HG03060 (cell line): Measurements from ENCODE around the gene RGS3.

Source experiments
- ATAC-seq: cut with Tn5 transposase; IDR thresholded peaks from one replicate; pipeline ENCODE4 v1.9.1; 2021; ENCODE audit warnings: low read depth, moderate number of reproducible peaks; ENCODE audit not compliant: unreplicated experiment

The RGS3 gene

DNA sequence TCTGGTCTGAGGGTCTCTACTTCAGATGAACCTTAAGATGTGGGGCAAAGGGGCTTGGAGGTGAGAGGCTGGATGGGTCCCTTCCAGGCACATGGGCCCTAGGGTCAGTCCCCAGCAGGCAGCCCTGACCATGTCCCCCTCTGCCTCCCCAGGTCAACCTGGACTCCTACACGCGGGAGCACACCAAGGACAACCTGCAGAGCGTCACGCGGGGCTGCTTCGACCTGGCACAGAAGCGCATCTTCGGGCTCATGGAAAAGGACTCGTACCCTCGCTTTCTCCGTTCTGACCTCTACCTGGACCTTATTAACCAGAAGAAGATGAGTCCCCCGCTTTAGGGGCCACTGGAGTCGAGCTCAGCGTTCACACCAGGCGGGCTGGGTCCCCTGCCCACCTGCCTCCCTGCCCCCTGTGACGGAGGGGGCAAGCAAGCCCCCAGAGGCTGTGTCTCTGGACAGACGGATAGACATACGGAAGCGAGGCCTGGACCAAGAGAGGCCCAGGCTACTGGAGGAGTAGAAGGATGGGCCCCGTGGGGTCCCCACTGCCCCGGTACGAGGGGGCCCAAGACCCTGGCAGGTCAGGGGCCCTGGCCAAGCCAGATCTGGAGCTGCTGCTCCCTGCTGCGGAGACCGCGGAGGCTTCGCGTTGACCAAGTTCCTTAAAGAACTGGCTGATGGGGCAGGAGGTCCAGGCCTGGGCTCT is 133.2 kb downstream of the RGS3 start:
- ATAC-seq = no peak

DNA sequence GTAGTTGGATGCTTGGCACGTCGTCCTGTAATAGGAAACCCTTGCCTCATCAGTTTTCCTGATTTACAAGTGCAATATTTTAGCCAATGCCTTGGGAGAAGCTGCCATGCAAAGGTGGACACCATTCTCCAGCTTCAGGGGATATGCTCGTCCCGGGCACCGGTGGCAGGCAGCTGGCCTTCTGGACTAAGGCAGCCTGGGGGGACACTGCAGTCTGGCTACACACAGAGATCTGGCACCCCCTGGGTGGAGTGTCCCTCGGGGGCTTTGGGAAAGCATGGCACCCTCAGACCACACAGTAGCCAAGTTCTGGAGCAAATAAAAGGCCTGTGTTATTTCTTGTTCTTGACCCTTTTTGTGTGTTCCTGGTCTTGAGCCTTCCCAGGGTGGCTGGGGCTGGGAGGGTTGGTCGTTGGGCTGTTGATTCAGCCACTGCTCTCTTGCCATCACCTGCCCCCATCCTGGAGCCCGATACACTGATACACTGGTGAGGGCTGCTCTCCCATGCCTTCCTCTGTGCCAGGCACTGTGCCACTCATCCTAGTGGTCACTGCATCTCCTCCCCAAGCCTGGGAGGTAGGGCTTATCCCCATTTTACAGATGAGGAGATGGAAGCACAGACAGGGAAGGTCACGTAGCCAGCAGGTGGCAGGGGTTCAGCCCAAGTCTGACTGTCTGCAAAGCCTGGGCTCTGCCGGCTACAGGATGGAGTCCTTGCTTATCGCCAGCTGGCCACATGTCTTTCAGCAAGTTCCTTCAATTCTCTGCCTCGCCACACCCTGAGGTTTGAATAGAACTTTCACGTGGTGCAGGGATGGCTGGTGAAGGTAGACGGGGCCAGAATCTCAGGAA is 134.1 kb downstream of the RGS3 start:
- ATAC-seq = no peak

DNA sequence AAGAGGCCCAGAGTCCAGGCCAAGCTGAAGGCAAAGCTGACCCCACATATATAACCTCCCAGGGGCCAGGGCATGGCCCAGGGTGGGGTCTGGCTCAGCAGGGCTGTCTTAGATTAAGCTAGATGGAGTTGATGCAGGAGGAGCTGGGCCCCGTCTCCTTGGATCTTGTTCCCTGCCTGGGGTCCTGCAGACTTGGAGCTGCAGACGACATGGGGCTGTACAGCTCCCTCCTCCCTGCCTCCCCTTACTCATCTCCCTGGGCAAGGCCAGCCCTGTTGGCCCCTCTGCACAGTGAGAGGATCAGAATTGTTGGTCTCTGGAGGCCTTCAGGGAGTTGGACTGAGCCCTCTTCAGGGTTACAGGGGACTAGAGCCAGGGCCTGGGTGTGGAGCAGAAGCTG is 134.9 kb downstream of the RGS3 start:
- ATAC-seq = no peak

DNA sequence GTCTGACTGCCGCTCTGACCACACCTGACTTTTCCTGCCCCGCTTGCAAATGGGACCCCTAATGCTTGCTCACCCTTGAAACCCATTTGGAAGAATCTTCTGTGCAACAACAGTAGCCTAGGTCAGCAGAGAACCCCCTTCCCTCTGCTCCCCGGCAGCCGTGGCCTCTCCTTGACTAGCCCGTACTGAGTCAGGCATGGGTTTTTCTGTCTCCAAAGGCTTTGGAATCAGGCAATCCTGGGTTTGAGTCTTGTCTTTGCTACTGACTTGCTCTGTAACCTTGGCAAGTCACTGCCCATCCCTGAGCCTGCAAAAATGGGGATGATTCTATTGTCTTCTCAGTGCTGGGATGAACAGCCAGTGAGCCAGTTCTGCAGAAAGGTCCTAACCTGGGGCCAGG is 135.4 kb downstream of the RGS3 start:
- no peak for ATAC-seq

DNA sequence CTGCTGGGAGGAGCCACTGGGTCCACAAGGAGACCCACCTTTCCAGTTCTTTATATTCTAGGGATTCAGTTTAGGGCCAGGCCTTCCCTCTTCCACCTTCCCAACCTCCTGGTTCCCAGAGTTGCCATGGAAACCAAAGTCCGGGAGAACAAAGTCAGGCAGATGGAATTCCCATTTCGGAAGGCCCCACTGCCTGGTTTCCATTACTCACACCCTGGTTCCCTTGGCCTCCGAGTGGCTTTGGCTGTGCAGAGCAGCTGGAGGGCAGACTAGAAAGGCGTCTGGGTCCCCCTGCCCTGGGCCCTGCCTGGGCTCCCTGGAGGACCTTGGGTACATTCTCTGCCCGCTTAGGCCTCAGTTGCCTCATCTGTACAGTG is 136.1 kb downstream of the RGS3 start:
- no peak for ATAC-seq

DNA sequence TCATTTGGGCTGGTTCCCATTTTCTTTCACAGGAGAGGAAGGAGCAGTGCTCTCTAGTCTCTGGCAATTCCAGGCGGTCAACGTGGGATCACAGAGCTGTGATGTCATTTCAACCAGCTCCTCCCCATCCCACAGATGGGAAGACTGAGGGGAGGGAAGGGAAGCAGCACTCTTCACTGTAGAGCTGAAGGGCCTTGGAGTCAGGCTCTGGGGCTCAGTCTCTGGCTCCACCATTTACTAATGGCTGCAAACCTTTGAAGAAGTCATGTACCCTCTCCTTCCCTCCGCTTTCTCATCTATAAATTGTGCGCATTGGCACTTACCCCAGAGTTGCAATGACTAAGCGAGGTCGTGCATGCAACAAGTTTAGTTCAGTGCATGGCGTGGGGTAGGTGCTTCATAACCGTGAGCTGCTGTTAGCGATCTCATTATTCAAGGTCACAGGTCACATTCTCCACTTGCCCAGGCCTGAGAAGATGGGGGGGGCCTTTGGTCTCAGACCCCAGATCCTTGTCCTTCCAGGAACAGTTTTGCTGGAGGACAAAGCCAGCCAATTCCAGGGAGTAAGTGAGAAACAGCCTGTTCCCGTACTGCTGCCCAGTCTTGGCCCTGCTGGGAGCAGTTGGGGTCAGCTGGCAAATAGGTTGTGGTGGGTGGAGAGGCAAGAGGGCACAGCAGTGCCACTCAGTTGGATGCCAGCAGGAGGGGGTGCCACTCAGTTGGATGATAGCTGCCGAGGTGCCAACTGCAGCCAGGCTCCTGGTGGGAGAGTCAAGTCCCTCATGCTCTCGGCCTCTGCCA is 136.7 kb downstream of the RGS3 start:
- ATAC-seq = no peak

DNA sequence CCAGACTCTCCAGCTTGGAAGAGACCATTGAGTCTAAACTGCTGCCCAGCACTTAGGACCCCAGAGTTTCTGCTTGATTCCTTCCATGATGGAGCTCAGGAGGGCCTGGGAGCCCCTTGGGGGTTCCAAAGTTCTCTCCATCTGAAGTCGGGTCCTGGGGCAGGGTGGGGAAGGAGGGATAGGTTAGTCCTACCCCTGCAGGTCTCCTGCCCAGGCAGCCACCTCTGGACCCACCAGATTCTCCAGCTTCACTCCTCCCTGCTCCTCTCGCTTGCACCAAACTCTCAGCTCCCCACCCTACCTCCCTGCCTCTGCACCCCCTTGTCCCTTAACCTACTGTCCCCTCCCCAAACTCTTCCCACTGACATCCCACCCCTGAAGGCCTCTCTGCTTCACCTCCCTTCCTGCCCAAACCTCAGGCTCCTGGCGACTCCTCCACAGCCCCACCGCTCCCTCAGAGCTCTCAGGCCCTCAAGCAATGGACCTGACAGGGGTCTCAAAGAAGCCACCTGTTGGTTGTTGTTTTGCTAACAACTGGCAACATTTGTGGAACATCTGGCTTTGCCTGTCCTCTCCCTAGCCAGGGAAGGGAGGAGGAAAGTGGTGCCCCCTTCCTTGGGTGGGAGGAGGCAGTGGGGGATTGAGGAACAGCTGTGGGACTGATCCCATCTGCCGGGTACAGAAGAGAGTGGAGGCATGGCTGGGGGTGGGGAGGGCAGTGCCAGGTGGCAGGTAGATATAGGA is 137.5 kb downstream of the RGS3 start:
- no peak for ATAC-seq

DNA sequence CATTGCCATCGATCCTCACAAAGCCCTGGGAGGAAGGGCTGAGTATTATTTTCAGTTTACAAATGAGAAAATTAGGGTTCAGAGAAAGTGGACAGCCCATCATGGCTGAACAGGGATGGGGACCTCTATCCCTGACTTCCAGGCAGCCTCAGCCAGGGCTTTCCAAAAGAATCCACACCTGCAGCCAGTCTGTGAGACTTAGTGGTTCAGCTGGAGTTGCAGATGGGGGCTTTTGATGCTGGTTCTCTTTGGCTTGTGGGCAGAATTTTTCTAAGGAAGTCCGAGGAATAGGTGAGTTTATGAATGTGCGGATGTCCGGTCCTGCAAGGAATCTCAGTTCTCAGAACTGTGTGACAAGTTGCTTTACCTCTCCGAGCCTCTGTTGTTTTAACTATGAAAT is 138.1 kb downstream of the RGS3 start:
- no peak for ATAC-seq

DNA sequence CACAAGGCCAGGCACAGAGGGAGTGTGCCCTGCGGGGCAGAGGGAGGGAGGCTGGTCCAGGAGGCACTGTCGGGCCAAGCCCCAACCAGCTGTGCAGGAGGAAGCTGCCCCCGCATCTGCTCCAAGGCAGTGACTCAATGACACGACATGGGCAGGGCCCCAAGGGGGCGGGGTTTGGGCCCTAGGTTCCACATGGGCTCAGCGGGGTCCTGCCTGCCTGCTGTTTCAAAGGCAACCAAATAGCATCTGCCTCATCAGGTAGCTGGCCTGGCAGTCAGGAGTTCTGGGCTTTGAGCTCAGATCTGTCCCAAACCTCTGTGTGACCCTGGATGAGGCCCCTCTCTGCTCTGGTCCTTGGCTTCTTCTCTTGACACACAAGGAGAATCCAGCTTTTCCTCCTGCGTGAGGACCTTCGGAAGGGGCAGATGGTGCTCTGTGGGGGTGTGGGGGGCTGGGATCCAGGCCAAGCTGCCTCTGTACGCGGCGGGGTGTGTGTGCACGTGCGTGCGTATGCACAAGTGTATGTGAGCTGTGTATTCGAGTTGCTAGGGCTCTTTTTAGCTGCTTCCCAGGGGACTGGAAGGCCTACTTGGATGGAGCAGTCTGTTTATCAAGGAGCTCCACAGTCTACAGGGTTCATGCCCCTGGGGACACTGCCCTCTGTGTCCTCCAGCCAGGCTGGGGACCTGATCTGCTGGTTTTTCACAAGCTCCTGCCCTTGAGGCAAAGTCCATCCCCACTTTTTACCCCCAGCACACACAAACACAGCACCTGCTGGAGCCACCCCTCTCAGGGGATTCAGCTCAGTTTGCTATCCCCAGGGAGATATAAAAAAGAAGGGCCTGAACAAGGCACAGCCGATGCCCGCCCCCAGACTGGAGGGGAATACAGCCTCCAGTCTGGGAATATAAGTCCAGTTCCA is 138.9 kb downstream of the RGS3 start:
- peak; percentile 48 for ATAC-seq

DNA sequence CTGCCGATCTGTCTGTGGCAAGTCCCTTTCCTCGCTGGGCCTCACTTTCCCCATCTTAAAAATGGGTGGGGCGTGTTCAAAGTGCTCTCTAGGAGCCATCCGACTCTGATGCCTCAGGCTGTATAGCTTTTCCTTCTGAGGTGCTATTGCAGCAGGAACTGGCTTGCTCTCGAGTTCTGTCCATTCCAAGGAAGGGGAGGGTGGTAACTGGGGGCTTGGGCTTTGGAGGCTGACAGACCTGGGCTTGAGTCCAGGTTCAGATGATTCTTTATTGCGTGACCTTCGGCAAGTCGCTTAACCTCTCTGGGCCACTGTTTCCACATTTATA is 139.5 kb downstream of the RGS3 start:
- no peak for ATAC-seq

DNA sequence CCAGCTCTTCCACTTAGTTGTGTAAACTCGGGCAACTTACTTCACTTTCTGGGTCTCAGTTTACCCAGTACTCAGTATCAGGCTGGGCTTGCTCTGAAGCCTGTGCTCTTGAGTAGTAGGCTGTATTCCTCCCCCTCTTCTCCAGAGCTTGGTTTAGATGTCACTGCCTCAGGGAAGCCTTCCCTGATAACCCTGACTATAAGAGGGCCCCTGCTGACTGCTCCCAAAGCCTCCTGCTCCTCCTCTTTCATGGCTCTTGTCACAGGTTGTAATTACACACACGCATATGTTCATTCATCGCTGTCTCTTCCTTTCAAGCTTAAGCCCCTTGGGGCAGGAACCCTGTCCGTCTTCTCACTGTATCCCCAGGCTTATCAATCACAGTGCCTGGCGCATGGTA is 140.2 kb downstream of the RGS3 start:
- ATAC-seq = no peak

DNA sequence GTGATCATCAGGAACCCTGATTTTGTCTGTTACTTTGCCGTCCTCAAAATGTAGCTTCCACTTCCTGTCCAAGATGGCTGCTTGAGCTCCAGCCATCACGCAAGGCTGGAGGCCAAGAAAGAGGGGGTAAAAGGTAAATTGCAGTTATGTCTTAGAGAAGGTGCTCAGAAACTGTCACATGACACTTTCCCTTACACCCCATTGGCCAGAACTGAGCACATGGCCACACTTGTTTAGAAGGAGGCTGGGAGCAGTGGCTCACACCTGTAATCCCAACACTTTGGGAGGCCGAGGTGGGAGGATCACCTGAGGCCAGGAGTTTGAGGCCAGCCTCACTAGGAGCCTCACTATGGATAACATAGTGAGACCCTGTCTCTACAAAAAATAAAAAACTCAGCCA is 140.9 kb downstream of the RGS3 start:
- no peak for ATAC-seq

DNA sequence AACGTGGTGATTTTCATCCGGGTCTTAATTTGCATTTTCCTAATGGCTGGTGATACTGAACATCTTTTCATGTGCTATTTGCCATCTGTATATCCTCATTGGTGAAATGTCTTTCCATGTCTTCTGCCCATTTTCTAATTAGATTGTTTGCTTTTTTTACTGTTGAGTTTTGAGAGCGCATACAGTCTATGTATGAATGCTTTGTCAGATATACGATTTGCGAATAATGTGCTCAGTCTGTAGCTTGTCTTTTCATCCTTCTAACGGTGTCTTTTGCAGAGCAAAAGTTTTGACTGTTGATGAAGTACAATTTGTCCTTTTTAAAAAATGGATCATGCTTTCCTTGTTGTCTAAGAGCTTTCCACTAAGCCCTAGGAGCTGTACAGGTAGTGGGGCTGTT is 143.0 kb downstream of the RGS3 start:
- no peak for ATAC-seq

DNA sequence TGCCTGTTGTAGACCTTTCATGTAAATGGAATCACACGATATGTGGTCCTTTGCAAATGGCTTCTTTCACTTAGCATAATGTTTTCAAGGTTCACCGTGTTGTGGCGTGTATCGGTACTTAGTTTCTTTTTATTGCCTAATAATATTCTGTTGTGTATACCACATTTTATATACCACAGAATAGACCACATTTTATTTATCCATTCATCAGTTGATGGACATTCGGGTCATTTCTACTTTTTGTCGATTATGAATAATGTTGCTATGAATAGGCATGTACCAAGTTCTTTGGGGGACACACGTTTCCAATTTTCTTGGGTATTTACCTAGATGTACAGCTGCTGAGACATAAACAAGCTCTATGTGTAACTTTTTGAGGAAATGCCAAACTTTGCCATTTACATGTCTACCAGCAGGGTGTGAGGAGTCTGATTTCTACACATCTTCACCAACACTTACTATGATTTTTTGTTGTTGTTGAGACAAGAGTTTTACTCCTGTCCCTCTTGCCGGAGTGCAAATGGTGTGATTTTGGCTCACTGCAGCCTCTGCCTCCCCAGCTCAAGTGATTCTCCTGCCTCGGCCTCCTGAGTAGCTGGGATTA is 144.7 kb downstream of the RGS3 start:
- ATAC-seq = no peak

DNA sequence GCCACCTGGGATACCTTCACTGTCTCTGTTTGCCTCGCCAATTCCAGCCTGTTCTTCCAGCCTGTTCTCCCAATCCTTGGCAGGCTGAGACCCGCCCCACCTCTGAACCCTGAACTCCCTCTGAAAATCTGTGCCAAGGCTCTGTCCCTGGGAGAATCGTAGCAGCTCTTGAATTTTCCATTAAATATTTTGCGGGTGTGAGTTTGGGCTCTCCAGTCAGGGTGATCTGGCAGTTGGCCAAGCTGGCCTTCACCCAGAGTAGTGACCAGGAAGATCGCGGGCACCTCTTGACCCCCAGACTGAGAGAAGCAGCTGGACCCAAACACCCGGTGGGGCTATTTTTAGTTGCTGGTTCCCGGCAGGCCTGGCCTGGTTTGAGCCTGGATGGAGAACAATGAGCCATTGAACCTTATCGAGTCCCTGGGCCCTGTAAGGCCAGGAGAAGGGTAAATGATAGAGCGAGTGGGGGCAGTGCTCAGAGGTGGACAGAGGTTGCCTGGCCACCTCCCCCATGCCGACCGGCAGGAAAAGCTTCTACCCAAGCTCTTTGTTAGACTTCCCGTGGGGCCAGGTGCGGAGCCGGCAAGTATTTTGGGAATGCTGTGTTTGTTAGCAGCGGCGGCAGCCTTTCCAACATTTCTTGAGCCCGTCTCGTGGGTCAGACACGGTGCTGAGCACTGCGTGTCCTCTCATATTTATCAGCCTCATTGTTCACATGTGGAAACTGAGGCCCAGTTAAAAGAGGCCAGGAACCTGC is 146.2 kb downstream of the RGS3 start:
- no peak for ATAC-seq

DNA sequence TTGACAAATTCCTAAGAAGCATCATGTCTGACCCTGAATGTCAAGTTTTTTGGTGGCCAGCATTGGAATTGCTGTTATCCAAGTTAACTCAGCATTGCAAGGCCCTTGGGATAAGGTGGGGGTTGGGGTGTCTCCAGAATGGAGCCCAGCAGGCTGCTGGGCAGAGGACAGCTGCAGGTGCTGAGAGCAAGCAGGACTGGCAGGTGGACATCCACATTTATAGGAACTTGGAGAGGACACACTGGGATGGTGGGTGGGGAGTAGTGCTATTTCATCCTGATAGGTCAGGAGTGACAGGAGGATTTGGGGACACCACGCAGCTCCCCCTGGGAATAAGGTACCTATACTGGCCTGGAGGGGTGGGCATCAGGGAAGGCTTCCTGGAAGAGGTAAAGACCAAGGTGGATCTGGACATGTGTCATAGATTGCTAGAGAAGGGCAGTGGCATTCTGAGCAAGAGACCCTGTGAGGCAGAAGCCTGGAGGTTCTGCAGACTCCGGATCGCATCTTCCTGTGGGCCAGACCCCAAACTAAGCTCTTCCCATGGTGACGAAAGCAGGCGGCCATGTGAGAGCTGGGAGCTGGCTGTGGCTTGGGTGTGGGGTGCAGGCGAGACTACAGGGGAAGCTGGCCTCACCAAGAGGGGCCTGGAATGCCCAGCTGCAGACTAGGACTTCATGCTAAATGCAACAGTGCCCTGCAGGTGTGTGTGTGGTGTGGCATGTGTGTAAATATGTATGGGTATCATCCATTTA is 148.1 kb downstream of the RGS3 start:
- ATAC-seq = no peak

DNA sequence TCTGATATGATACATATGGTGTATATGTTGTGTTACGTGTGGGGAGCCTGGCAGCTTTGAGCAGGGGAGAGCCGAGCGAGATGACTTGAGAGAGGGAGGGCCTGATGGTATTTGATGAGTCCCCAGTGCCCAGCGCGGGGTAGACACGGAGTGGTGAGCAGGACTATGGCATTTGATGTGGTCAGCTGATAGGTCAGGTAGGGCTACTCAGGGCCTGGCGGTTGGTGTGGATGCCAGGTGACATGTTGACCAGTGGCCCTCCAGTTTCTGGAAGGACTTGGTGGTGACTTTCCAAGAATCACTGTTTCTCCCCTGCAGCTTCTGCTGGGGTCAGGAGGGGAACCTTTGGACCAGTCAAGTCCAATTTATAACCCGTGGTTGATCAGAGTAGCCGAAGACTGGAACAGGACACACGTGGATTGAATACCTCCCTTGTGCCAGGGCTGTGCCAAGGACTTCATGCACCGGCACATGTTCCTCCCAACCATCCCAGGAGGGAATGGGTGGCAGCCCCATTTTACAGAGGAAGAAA is 148.8 kb downstream of the RGS3 start:
- no peak for ATAC-seq

DNA sequence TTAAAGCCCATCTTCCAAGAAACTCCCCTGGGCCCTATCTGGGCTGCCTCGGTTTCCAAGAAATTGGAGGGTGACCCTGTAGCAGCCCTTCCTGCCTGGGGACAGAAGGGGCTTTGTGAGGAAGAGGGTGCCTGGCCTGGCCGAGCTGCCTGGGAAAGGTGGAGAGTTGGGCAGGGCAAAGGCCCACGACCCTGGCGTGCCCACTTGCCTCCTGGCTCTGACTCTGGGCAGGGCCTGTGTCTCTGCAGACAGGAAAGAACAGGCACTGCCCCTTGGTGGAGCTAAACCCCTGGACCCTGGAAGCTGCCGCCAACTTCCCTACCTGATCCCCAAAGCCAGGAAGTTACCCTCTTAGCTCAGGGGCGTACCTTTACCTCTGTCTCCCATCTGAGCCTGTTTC is 149.3 kb downstream of the RGS3 start:
- no peak for ATAC-seq
